PC-9 (cell line): ENCODE data around the gene HUS1.

Experiments used
- CTCF ChIP-seq: fragments of 200-600 bp; sonication (generic); conservative IDR thresholded peaks from 2 replicates; pipeline ENCODE4 v1.6.1; 2017; ENCODE audit warnings: mixed run types, antibody characterized with exemption, mild to moderate bottlenecking, moderate library complexity
- EZH2 ChIP-seq: fragments of 200-600 bp; sonication (generic); IDR thresholded peaks from 2 replicates; pipeline ENCODE4 v1.8.0; 2017; ENCODE audit warnings: antibody characterized with exemption, low read depth

- TF ChIP-seq CTCF = no peak
- no peak for TF ChIP-seq EZH2
These were observed 44.1 kb downstream of the HUS1 start for GRCh38 chr7:47935336-47935735.
